Astrocyte of the cerebellum (primary cell): ENCODE results near the gene OLFML1.

Experiments
- DNase-seq: peaks from one replicate; pipeline ENCODE4 v3.0.0-alpha.2; 2011; ENCODE audit warnings: low read depth
- H3K4me3 ChIP-seq: 2 replicates; pipeline ENCODE4 v1.5.1; 2011; ENCODE audit warnings: mild to moderate bottlenecking, low read depth, low read length, moderate library complexity
- in situ Hi-C: cut with HindIII; loops from 2 replicates; pipeline ENCODE4 v1.10.0; 2017; ENCODE audit warnings: low sequenced_read_pairs
- TF ChIP-seq, protein P1 (sequence below): IDR thresholded peaks from 2 replicates; pipeline ENCODE4 v1.5.1; 2012; ENCODE audit warnings: low read length, low read depth, moderate library complexity, mild to moderate bottlenecking; ENCODE audit errors: missing control alignments

OLFML1 gene

DNA sequence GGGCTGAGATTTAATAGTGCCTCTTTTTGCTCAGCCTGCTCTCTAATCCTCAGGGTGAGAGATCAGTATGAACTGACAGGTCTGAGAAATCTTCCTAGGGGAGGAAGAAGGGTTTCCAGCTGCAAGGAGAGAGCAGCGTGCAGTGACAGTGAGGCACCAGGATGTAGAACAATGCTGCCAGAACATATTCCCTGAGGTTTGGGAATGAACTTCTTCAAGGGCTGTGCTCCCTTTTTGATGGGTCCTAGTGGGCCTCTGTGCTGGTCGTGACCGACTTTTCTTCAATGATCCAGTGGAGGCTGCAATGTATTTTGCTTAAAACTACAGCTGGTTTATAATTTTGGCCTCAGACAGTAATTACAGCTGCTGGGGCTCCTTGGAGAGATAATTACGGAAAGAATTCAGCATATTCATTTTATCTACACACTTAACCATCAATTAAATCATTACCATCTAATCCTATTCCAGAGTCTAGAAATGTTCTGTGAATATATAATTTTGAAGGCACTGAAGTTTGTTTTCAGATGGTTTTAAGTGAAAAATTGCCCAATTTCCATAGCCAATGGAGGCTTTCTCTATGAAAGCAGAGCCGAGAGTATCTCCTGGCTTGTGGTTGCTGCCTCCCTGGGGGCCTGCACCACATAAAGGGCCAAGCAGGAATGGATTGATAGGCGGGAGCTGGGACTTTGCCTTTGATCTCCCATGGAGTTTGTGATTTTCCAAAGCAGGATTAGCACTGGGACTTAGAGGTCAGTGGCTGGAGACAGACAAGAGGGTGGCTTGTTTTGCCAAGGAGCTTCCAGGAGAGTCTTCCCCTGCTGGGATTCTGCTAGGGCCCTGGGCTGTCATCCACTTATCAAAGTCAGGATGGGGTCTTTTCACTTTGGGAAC, 41.0 kb upstream of the OLFML1 start:
- H3K4me3 ChIP-seq = no peak overlapping the region
- TF ChIP-seq, protein P1, sequence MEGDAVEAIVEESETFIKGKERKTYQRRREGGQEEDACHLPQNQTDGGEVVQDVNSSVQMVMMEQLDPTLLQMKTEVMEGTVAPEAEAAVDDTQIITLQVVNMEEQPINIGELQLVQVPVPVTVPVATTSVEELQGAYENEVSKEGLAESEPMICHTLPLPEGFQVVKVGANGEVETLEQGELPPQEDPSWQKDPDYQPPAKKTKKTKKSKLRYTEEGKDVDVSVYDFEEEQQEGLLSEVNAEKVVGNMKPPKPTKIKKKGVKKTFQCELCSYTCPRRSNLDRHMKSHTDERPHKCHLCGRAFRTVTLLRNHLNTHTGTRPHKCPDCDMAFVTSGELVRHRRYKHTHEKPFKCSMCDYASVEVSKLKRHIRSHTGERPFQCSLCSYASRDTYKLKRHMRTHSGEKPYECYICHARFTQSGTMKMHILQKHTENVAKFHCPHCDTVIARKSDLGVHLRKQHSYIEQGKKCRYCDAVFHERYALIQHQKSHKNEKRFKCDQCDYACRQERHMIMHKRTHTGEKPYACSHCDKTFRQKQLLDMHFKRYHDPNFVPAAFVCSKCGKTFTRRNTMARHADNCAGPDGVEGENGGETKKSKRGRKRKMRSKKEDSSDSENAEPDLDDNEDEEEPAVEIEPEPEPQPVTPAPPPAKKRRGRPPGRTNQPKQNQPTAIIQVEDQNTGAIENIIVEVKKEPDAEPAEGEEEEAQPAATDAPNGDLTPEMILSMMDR = no peak
- DNase-seq = peak; percentile 20
- in situ Hi-C loops = no loop called here

- no peak for DNase-seq
- H3K4me3 ChIP-seq = no peak overlapping the region
- in situ Hi-C loops = no loop called here
- TF ChIP-seq, protein P1 = no peak
Observed at GRCh38 chr11:7445564-7445963, 39.7 kb upstream of the OLFML1 start.

DNA sequence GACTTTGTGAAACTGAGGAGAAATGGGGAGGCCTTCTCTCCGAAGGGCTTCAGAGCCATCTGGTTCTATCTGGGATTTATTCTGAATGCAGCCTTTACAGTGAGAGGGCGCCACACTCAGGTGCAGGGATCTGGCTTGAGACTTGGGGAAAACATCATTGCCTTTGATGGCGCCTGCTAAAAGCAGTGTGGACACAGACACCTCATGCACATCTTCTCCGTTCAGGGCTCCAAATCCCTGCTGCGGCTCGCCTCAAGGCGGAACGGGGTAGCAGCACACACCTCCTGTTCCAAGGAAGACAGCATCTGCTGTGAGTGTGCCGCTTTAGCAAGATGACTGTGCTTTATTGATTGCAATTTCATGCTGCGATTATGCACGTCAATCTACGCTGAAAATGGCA, 37.1 kb upstream of the OLFML1 start:
- H3K4me3 ChIP-seq = no peak overlapping the region
- no peak for DNase-seq
- in situ Hi-C loops = no loop called here
- TF ChIP-seq, protein P1 = no peak

DNA sequence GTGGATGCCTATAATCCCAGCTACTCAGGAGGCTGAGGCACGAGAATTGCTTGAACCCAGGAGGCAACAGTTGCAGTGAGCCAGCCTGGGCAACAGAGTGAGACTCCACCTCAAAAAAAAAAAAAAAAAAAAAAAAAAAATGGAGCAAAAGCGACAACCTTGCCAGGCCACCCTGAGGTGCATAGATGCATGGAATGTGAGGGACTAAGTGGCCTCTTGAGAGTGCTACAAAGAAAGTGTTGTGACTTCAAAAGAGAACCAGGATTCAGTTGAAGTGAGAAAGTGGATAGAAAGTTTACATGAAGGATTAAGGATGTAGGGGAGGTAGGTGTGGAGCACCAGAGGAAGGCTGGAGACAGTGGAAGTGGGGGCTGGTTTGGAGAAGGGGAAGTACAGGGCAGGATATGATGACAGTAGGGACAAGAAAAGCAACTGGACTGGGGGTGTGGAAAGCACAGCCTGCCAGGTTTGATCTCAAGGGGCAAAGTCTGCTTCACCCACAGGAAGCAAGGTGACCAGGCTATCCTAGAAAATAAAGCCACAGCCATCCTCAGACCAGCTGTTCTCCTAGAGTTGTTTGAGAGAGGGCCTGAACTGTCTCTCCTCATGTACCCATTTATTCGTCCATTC, 36.0 kb upstream of the OLFML1 start:
- in situ Hi-C loops = no loop called here
- no peak for DNase-seq
- TF ChIP-seq, protein P1 = no peak

DNA sequence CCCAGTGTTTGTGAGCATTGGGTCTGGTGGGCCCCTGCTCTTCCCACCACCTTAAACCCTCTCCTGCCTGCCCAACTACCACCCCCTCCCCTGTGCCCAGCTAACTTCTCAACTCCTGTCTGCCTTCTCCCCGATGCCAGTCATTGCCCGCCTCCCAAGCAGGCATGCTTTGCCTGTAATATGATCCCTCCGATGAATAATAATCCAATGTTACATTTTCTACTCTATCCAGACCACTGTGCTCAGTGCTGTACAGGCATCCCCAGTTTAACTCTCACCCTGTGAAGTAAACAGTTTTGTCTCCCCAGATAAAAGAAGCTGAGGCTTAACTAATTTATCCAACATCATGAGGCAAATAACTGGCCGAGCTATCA, 35.5 kb upstream of the OLFML1 start:
- TF ChIP-seq, protein P1 = no peak
- no peak for DNase-seq
- in situ Hi-C loops = no loop called here
- H3K4me3 ChIP-seq = no peak overlapping the region

More for the DNA sequence above, 36.0 kb upstream of the OLFML1 start:
- no peak overlapping the region for H3K4me3 ChIP-seq

DNA sequence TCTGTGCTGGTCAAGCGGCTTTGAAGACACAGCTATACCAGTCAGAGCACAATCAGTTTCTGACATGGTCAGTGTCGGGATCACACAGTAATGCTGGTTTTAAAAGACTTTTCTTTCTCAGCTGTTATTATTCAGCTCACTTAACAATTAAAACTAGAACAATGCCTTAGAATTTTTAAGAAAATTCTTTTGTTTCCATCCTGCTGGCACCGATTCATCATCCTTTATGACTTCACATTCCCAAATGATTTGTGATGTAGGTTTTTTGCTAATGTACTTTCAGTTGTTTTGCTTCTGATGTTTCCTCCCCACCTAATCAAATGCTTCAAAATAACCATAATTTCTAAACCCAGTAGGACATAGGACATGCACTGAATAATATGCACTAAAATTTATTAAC, 34.5 kb upstream of the OLFML1 start:
- TF ChIP-seq, protein P1 = no peak
- in situ Hi-C loops = no loop called here
- no peak for DNase-seq
- no peak overlapping the region for H3K4me3 ChIP-seq
